Ishikawa (cell line): ENCODE results near the gene UBIAD1.

ENCODE experiments used
- CREB1 ChIP-seq: IDR thresholded peaks from 2 replicates; pipeline ENCODE4 v1.6.1; 2012; ENCODE audit warnings: low read depth
- EGR1 ChIP-seq: IDR thresholded peaks from 2 replicates; pipeline ENCODE4 v1.6.1; 2012
- EP300 ChIP-seq: IDR thresholded peaks from 2 replicates; pipeline ENCODE4 v1.6.1; 2012; ENCODE audit warnings: borderline replicate concordance
- FOXM1 ChIP-seq: IDR thresholded peaks from 2 replicates; pipeline ENCODE4 v1.6.1; 2012; ENCODE audit warnings: low read depth, borderline replicate concordance
- MAX ChIP-seq: IDR thresholded peaks from 2 replicates; pipeline ENCODE4 v1.6.1; 2012
- NFIC ChIP-seq: IDR thresholded peaks from 2 replicates; pipeline ENCODE4 v1.6.1; 2012
- RAD21 ChIP-seq: IDR thresholded peaks from 2 replicates; pipeline ENCODE4 v1.6.1; 2012; ENCODE audit warnings: low read depth
- REST ChIP-seq: IDR thresholded peaks from 2 replicates; pipeline ENCODE4 v1.6.1; 2012; ENCODE audit warnings: low read depth, mild to moderate bottlenecking
- TAF1 ChIP-seq: IDR thresholded peaks from 2 replicates; pipeline ENCODE4 v1.6.1; 2012; ENCODE audit warnings: low read depth, mild to moderate bottlenecking
- TCF12 ChIP-seq: IDR thresholded peaks from 2 replicates; pipeline ENCODE4 v1.6.1; 2012; ENCODE audit warnings: low read depth
- TEAD4 ChIP-seq: IDR thresholded peaks from 2 replicates; pipeline ENCODE4 v1.6.1; 2012
- USF1 ChIP-seq: IDR thresholded peaks from 2 replicates; pipeline ENCODE4 v1.6.1; 2012
- YY1 ChIP-seq: IDR thresholded peaks from 2 replicates; pipeline ENCODE4 v1.6.1; 2012; ENCODE audit warnings: low read depth
- ZBTB7A ChIP-seq: IDR thresholded peaks from 2 replicates; pipeline ENCODE4 v1.6.1; 2012; ENCODE audit warnings: low read depth

GRCh38 chr1:11289064-11289463 lies 16.1 kb downstream of the UBIAD1 start:
- no peak for TF ChIP-seq TAF1
- TF ChIP-seq EGR1: no peak
- TF ChIP-seq FOXM1: no peak
- no peak for TF ChIP-seq TCF12
- no peak for TF ChIP-seq RAD21
- TF ChIP-seq YY1: no peak
- TF ChIP-seq REST: no peak
- TF ChIP-seq CREB1: no peak
- no peak for TF ChIP-seq EP300
- no peak for TF ChIP-seq NFIC
- no peak for TF ChIP-seq ZBTB7A
- TF ChIP-seq TEAD4: no peak
- TF ChIP-seq USF1: no peak
- TF ChIP-seq MAX: no peak
